ENCODE data around the gene CACNG7.

DNA sequence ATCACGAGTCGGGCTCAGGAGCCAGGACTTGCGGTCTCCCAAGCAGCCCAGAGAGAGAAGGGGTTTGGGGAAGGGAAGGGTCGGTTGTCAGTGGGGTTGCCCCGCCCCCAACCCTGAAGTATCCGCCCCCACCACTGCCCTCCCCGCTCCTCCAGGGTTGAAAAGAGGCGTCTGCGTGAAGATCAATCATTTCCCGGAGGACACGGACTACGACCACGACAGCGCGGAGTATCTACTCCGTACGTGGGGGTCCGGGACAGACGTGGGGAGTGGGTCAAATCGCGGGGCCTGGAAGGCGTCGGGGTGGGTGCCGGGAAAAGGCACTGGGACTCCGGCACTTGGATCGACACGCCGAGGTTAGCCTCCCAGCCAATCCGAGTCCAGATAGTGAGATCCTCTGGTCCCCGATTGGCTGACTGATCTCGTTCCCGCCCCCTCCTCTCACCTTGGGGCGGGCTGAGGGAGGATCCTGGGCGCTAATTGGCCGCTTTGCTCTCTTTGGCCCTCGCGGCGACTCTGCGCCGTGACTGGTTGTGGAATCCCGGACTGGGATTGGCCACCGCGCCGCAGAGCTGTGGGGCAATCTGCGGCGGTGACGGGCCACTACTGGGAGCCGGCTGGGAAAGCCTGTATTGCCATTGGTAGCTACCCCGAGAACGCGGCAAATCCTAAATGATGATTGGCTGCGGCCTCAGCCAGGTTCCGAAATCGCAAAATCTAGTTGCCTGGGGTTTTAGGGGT, 69.1 kb downstream of the CACNG7 start:
- TF ChIP-seq, protein P1, sequence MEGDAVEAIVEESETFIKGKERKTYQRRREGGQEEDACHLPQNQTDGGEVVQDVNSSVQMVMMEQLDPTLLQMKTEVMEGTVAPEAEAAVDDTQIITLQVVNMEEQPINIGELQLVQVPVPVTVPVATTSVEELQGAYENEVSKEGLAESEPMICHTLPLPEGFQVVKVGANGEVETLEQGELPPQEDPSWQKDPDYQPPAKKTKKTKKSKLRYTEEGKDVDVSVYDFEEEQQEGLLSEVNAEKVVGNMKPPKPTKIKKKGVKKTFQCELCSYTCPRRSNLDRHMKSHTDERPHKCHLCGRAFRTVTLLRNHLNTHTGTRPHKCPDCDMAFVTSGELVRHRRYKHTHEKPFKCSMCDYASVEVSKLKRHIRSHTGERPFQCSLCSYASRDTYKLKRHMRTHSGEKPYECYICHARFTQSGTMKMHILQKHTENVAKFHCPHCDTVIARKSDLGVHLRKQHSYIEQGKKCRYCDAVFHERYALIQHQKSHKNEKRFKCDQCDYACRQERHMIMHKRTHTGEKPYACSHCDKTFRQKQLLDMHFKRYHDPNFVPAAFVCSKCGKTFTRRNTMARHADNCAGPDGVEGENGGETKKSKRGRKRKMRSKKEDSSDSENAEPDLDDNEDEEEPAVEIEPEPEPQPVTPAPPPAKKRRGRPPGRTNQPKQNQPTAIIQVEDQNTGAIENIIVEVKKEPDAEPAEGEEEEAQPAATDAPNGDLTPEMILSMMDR (conservative IDR thresholded peaks at IDR 0.05; ENCODE audit: low read depth, low read length), result no peak
- no peak for TF ChIP-seq EZH2 (IDR thresholded peaks at IDR 0.05; ENCODE audit: low read length, unreplicated experiment)
- no peak for TF ChIP-seq EZH2phosphoT487 (IDR thresholded peaks at IDR 0.05; ENCODE audit: borderline replicate concordance, low read length)

Measured in PC-3 (cell line).